GM19328 (cell line): ENCODE measurements around the gene RIMS1.

Source experiments
- ATAC-seq: cut with Tn5 transposase; IDR thresholded peaks from one replicate; pipeline ENCODE4 v1.9.1; 2021; ENCODE audit warnings: mild to moderate bottlenecking, moderate library complexity; ENCODE audit not compliant: unreplicated experiment

The RIMS1 gene

GRCh38 chr6:71886184-71887005 lies at the start of gene RIMS1:
RIMS1 (plus strand) TSS chr6:71886550; CDS start chr6:71887024, 474 bp downstream.
- ATAC-seq: peak; percentile 83

DNA sequence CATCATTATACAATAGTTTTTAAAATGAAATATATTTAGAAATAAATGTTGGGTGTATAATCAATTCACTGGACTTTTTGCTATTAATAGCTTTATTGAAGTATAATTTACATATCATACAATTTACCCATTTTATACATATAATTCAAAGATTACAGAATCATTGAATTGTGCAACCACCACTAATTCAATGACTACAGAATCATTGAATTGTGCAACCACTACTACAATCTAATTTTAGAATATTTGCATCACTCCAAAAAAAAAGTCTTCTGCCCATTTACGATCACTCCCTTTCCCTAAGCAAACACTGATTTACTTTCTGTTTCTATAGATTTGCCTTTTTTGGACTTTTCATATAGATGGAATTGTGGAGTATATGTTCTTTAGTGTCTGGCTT lies 35.1 kb upstream of the RIMS1 start:
- no peak for ATAC-seq

DNA sequence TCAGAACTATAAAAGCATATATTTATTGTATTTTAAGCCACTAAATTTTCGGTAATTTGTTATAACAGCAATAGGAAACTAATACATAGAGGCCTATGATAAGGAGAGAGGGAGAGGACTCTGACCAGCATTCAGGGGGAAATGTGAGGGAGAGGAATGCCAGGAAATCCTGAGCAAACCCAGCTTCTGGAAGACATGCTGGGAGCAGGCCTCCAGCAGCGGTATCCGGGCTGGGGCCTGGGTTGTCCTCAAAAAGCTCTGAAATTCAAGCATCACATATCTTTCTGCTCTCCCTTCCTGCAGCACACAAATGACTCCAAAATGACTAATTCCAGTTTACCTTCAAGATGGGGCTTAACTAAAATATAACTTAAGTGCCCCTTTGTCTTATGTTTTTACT lies 33.4 kb upstream of the RIMS1 start:
- no peak for ATAC-seq

- no peak for ATAC-seq
Observed at GRCh38 chr6:71855406-71855805, 30.9 kb upstream of the RIMS1 start.

GRCh38 chr6:71879016-71879415 lies 7.3 kb upstream of the RIMS1 start:
- ATAC-seq: no peak

DNA sequence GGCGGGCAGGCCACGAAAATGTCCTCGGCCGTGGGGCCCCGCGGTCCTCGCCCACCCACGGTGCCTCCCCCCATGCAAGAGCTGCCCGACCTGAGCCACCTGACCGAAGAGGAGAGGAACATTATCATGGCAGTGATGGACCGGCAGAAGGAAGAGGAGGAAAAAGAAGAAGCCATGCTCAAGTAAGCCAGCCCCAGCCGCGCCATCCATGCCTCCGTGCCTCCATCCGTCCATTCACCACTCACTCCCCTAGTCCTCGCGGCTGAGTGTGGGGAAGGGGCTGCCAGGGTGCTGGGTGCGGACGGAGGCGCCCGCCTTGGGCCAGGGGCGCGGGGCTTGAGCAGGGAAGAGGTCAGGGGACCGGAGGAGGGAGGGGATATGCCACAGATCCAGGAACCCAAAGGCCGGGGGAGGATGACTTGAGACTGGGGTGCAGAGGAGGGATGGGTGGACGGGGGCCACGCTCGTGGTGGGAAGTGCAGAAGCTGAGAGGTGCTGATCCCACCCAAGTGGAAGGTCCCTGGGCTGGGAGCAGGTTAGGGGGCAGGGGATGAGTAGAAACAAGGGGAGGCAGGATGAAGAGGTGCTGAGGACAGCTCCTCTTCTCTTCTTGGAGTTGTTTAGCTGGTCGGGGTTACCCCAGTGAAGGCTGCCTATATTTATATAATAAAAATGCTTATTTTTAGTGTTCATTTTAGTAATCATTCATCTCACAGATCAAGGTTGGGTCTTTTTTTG lies 825 bp downstream of the RIMS1 start:
- ATAC-seq: peak; percentile 21

- no peak for ATAC-seq
Observed at GRCh38 chr6:71887744-71888230, 1.4 kb downstream of the RIMS1 start.

DNA sequence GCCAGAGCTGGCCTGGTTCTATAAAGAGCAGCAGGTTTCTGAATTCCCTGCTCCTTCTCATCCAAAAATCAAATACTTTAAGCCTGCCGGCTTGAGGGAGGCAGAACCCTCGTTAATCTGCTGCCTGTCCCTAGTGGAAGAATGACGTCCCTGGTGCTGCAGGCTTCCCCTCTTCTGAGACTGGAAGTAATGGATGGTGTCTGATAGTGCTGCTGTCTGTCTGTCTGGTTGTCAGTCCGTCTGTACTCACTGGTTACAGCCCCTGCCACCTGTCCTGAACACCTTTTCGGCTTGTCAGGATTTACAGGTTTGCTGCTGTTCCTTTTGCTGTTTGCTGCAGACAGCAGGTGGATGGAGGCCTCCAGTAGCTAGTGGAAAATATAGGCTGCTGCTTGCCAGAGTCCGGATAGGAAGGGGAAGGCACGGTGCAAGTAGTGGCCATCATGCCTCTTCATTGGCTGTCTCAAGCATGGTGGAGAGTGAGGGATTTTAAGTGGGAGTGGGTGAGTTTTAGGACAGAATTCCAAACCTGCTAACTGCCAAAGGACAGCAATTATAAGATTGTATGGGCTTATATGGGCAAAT lies 2.5 kb downstream of the RIMS1 start:
- ATAC-seq: no peak

DNA sequence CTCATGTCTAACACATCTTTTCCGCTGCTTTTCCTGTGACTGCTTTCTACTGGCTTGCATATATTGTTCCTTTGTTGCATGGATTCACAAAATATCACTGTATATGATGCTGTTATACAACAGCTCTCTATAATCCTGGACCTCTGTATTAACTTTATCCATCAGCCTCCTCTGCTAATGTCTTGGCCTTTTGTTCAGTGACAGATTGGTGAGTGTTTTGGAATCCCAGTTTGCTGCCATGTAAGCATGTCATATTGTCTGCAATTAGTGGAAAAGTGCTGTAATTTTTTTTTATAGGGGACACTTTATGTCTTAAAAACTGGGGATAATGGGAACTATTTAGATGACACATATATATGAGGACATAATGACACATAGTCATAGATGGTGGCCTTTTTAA lies 3.0 kb downstream of the RIMS1 start:
- no peak for ATAC-seq

DNA sequence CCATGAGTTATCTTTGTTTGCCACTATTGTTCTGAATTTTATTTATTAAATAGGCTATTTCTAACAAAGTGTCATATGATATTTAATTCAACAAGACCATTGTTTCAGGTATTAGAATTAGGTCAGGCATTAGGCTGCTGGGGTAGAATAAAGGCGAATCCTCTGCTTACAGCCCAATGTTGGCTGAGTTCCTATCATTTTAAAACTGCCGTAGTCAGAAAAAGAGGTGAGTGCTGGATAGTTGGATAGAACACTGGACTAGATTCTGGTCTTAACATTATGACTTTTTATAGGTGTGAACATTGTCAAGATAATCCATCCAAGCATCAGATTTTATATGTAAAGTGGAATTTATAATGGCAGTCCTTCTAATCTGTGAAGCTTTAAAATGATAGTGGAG lies 6.3 kb downstream of the RIMS1 start:
- ATAC-seq: no peak

DNA sequence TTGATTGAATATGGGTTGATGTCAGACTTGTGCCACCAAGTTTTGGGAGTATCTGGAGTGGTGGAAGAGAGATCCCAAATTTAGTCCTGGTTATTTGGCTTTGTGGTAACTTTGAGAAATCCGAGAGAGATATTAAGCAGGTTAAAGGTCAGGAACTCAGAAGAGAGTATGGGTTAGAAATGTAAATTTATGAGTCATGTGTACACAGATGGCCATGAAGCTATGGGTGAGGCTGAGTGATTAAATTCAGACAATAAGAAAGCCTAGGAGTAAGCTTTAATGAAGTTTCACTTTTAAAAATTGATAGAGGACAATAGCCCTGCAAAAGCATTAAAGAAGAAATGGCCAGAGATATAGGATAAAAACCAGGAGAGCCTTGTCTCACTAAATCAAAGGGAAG lies 14.3 kb downstream of the RIMS1 start:
- ATAC-seq: no peak

- ATAC-seq: no peak
Observed at GRCh38 chr6:71902261-71902660, 15.9 kb downstream of the RIMS1 start.

DNA sequence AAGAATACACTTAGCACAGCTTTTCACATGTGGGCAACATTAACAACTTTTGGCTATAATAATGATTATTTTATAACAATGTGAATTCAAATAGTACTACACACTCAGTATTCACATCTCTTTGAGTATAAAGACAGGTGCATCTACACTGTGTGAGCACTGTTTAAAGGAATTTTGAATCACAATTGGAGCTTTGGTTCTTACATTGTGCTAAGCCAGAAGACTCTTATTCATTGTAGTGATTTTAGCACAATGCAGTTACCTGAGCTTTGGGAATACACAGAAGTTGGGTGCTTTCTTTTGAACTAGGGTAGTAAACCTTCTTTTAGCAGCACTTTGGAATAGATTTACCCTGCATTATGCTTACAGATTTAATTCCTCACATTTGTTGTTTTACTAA lies 20.5 kb downstream of the RIMS1 start:
- ATAC-seq: no peak

DNA sequence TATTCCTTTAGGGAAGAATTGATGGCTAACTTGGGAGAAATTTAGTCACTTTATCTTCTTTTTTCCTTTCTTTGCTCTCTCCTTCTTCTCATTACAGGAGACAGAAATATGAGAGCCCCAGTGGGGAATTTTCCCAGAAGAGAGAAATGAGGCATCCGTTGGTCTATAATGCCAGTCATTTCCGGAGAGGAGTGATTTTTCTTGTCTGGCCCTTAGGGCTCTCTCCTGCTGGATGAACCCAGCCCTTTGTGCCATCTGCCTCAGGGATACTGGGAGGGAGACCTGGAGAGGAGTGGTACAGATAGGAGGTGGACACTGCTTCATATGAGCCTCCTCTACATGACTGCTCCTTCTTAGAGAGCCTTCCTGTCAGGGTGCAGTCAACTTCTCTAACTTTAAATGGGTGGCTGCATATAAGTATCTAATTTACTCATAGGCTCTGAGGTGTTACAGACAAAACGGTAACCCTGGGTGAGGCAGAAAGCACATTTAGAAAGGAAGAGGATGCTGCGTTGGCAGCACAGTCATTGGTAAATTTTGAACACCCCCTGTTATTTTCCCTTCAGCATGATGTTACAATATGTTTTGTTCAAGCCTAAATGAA lies 21.9 kb downstream of the RIMS1 start:
- ATAC-seq: peak; percentile 56

DNA sequence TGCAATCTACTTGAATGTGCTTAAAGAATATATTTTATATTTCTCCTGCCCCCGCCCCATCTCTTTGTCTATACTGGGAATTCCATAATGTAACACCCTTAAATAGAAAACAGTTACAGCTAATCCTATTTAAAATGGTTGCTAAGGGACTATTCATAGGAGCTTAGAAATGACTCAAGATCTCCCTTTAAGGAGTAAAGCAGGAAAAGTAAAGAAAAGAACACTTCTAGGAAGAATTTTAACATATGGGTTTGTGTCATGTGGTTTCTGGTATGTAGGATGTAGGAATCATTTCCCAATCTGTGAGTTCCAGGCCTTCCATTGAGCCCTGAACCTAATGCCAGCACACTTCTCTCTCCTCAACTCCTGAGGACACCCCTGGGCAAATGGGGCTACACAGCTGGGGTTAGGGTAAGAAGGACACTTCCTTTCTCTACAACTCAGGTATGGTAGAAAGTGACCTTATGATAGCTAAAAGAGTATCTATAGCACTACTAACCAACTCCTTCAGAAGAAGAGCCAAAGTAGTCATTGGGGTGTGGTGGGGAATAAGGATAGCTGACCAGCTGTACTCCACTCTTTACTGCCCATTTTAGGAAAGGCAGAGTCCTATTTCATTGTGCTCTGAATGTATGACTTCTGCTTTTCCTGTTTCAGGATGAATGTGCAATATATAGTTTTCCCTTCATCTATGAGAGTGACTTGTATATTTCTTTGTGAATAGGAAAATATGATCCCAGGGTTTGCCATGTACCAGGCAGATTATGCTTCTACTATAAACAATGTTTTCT lies 27.3 kb downstream of the RIMS1 start:
- ATAC-seq: no peak

DNA sequence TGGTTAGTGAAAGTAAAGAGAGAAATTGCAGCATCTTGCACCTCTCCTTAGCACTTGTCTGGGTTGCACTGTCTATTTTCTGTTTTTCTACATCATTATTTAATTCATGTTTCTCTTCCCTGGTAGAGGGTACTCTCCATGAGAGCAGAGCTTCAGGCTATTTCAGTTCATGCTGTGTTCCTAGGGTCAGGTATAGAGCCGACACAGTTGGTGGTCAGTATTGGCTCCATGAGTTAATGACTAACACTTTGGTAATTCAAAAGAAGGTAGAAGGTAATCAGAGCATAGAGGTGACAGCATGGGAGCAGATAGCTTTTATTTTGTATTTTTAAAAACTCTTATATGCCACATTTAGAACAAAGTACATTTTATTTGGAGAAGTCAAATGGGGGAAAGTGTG lies 42.7 kb downstream of the RIMS1 start:
- no peak for ATAC-seq

DNA sequence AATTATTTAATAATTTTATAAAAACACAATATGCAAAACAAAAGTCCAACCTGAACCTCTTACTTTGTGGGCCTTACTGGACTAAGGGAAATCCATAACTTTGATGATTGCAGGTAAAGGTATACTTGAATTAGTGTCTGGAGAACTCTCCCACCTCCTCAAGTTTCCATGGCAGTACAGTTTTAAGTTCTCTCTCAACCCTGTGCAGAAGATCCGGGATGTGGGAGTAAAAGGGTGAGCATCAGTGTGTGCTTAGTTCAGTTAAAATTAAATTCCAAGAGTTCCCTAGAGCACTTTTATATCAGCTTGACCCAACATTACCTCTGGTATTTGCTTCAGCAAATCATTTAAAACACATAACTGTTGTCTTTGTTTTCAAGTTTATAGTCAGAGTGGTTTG lies 47.5 kb downstream of the RIMS1 start:
- no peak for ATAC-seq

- ATAC-seq: no peak
Observed at GRCh38 chr6:71965404-71965803, 79.1 kb downstream of the RIMS1 start.

DNA sequence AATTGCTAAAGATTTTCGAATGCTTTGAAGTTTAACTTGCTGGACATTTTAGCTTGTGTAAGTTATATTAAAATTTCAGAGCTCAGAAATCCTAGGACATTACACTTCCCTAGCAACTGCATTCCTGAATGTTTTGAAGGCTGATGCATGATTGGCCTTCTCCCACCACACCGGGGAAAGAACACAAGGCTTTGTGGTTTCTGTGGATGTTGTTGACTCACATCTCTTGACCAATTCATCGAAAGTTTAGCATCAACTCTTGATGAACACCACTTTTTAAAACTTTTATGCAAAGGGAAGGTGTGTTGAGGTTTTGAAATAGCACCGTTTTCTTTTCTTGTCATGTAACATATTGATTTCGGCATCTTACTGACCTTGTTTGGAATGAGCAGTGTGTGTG lies 81.1 kb downstream of the RIMS1 start:
- ATAC-seq: no peak

- no peak for ATAC-seq
Observed at GRCh38 chr6:71977884-71978283, 91.5 kb downstream of the RIMS1 start.

DNA sequence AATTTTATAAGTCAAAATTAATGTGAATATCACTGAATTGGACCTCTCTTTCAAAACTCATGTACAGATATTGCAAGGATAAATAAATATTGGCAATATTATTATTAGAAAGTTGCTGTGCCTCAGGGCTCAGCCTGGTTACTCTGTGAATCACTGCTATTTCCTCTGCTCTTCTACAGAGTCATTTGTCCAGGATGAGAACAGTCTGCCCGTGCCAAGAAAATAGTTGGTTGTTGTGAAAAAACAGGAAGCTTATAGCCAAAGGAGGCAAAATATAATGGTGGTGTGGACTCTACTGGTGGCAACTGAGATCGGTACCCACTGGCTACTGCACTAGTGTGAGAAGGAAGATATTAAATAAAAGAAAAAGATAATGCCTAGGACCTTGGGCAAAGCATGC lies 93.6 kb downstream of the RIMS1 start:
- no peak for ATAC-seq
